Esophagus squamous epithelium (tissue), 5 donors: Measurements from ENCODE around the gene VAV2. TPM values are rescaled to one million over a fixed set of nuclear protein-coding genes. Genes with fewer than 3 reads are reported as not detected.
A peak's percentile ranks its signal among the peaks of the same experiment; 100 is the strongest.

Experiments
- DNase-seq: peaks from one replicate; lab custom pipeline; 2025; lab: John Stamatoyannopoulos, UW
- H3K27ac ChIP-seq, 4 donors: fragments of 200-600 bp; sonication (generic); one replicate each; pipeline ENCODE4 v1.5.1; 2016 to 2019; ENCODE audit warnings: mild to moderate bottlenecking in 1 of 4
- H3K27me3 ChIP-seq, 4 donors: fragments of 200-600 bp; sonication (generic); 1 replicate in 3 of 4; 2 replicates in 1 of 4; pipeline versions ENCODE4 v1.5.1 to v1.6.0; 2017 to 2021; ENCODE audit warnings: antibody characterized with exemption in 1 of 4
- H3K36me3 ChIP-seq, 3 donors: fragments of 200-600 bp; sonication (generic); one replicate each; pipeline ENCODE4 v1.5.1; 2016 to 2019
- H3K4me1 ChIP-seq, 3 donors: fragments of 200-600 bp; sonication (generic); one replicate each; pipeline ENCODE4 v1.5.1; 2017 to 2019
- H3K4me3 ChIP-seq, 4 donors: fragments of 200-600 bp; sonication (generic); 1 replicate in 3 of 4; 2 replicates in 1 of 4; pipeline ENCODE4 v1.5.1; 2016 to 2019; ENCODE audit warnings: mild to moderate bottlenecking in 2 of 4, moderate library complexity in 1 of 4
- H3K9me3 ChIP-seq, 3 donors: fragments of 200-600 bp; sonication (generic); one replicate each; pipeline ENCODE4 v1.5.1; 2016 to 2019
- CTCF ChIP-seq, 6 experiments: fragments of 450-650 bp in 4 of 6; fragments of 200-600 bp in 2 of 6; sonication (generic) in 2 of 6; IDR thresholded peaks; one replicate each; pipeline ENCODE4 v1.5.1; 2016 to 2019; ENCODE audit warnings: antibody characterized with exemption in 6 of 6, mild to moderate bottlenecking in 4 of 6, moderate library complexity in 4 of 6
- POLR2A ChIP-seq, 4 donors: fragments of 450-650 bp; IDR thresholded peaks; one replicate each; pipeline ENCODE4 v1.6.1; 2017; ENCODE audit warnings: antibody characterized with exemption in 4 of 4, mild to moderate bottlenecking in 4 of 4, moderate library complexity in 3 of 4
- WGBS, 2 donors: methylation state at CpG; one replicate each; pipeline ENCODE4 v1.1.5; 2018; 5-methylcytosine and 5-hydroxymethylcytosine counted together
- intact Hi-C: fragments of 100-400 bp; cut with DNase I; formaldehyde crosslinking; loops from one replicate; pipeline ENCODE4 v1.15.0; 2022
- total RNA-seq, 4 donors: library from RNA; depleted of rRNA; stranded (reverse); fragments of >200 nt; gene quantifications; one replicate each; pipeline ENCODE4 v1.1.0, GENCODE V29; 2016
- donor health status: DM: yes; HTN: yes; CAD: no.

The VAV2 gene
- 1 to 10 TPM; 3.8 to 7.6 (median 5.7) TPM for total RNA-seq

GRCh38 chr9:133991964-133992779 is at the start of gene VAV2:
VAV2 (minus strand) TSS chr9:133992324; CDS start chr9:133992278, 46 bp downstream.
- no peak for DNase-seq
- peaks cover 0 to 37% (median 0%) of the 10 kb centered on the region in 4 donors for H3K27me3 ChIP-seq
- intact Hi-C loops: loop anchor here (5.0 kb wide), 1 partner anchor 200 kb away; no protein-coding TSS in a partner anchor

GRCh38 chr9:134041649-134041962 is 49.5 kb upstream of the VAV2 start:
- Histone ChIP-seq H3K4me1 (peaks cover 0 to 10% (median 4%) of the 10 kb centered on the region in 3 donors), H3K27me3 (no peaks in the 10 kb centered on the region), H3K36me3 (peaks cover 18 to 98% (median 34%) of the 10 kb centered on the region in 3 donors), H3K9me3 (no peaks in the 10 kb centered on the region), H3K4me3 (no peak overlapping the region), H3K27ac (no peak overlapping the region)
- DNase-seq: no peak
- intact Hi-C loops: no loop called here
- no CpG with 5 or more reads among the region's 16 CpGs for WGBS, 2 donors
- TF ChIP-seq POLR2A (IDR thresholded peaks at IDR 0.05) (no peak), CTCF (IDR thresholded peaks at IDR 0.05) (no peak)

More at GRCh38 chr9:133991964-133992779, at the start of gene VAV2:
- no peaks in the 10 kb centered on the region for H3K36me3 ChIP-seq
- peak within 1 kb of the TSS; percentile 85 to 97 (median 92) for H3K27ac ChIP-seq
- H3K4me3 ChIP-seq: peak within 1 kb of the TSS; percentile 60 to 93 (median 68)
- TF ChIP-seq POLR2A (IDR thresholded peaks at IDR 0.05) (peak in 1 of 4 donors; percentile 27), CTCF (IDR thresholded peaks at IDR 0.05) (no peak)
- WGBS, 2 donors: no CpG with 5 or more reads among the region's 124 CpGs
- H3K4me1 ChIP-seq: peaks cover 28 to 48% (median 36%) of the 10 kb centered on the region in 3 donors
- H3K9me3 ChIP-seq: no peaks in the 10 kb centered on the region

GRCh38 chr9:134040781-134041648 is 48.9 kb upstream of the VAV2 start:
- peaks cover 0 to 10% (median 4%) of the 10 kb centered on the region in 3 donors for H3K4me1 ChIP-seq
- no peaks in the 10 kb centered on the region for H3K27me3 ChIP-seq
- 58 to 68% methylated on average over 7 to 9 of the region's 21 CpGs for WGBS, 2 donors
- no peak overlapping the region for H3K27ac ChIP-seq
- no peak for DNase-seq
- TF ChIP-seq POLR2A (IDR thresholded peaks at IDR 0.05) (no peak), CTCF (IDR thresholded peaks at IDR 0.05) (no peak)
- intact Hi-C loops: no loop called here
- H3K4me3 ChIP-seq: no peak overlapping the region
- peaks cover 22 to 98% (median 36%) of the 10 kb centered on the region in 3 donors for H3K36me3 ChIP-seq
- no peaks in the 10 kb centered on the region for H3K9me3 ChIP-seq

- Histone ChIP-seq H3K9me3 (no peaks in the 10 kb centered on the region), H3K4me3 (no peak overlapping the region), H3K27me3 (no peaks in the 10 kb centered on the region), H3K27ac (no peak overlapping the region), H3K4me1 (peaks cover 0 to 10% (median 4%) of the 10 kb centered on the region in 3 donors), H3K36me3 (peaks cover 28 to 98% (median 40%) of the 10 kb centered on the region in 3 donors)
- TF ChIP-seq CTCF (IDR thresholded peaks at IDR 0.05) (no peak), POLR2A (IDR thresholded peaks at IDR 0.05) (no peak)
- DNase-seq: no peak
- intact Hi-C loops: no loop called here
- 93 to 100% methylated on average over 3 to 9 of the region's 17 CpGs for WGBS, 2 donors
Observed at GRCh38 chr9:134040176-134040565, 48.0 kb upstream of the VAV2 start.
